ENCODE measurements around the gene MACROD2.

The MACROD2 gene

DNA sequence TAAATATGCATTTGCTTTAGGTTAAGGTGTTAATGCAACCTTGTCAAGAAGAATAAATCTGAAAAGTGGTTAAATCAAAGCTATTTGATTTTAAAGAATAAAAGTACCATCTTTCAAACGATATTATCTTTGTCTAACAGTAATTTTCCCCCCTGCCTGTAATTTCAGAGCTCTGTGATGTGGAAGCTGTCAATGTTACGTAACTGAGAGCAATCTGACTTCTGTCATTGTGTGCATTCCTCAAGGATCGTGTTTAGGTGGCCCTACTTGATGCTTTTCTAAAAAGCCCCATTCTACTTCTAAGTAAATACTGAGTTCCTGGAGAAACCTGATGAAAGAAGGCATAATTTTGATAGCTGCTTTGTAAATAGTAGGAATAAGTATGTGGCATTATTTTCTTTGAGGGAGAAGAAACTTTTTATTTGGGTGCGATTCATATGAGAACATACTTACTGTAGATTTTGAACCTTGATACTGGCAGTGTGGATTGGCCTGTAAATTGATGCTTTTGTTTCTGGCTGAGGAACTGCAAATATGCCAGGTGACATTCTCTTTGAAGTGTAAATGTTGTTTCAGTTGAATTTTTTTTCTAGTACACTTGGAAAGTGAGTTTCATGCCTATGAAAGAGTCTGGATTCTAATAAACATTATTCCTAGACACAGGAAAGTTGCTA, 871.7 kb downstream of the MACROD2 start:
- DNase-seq (ENCODE audit: low read depth), result no peak

GRCh38 chr20:14877301-14878028, 882.1 kb downstream of the MACROD2 start:
- DNase-seq (ENCODE audit: low read depth), result no peak

- DNase-seq (ENCODE audit: low read depth), result no peak
Observed at GRCh38 chr20:14878676-14879019, 883.3 kb downstream of the MACROD2 start.

- DNase-seq (ENCODE audit: low read depth), result no peak
Observed at GRCh38 chr20:14879020-14879697, 883.8 kb downstream of the MACROD2 start.

GRCh38 chr20:14879839-14880238, 884.5 kb downstream of the MACROD2 start:
- no peak for DNase-seq (ENCODE audit: low read depth)

GRCh38 chr20:14881518-14881917, 886.2 kb downstream of the MACROD2 start:
- DNase-seq (ENCODE audit: low read depth), result no peak

- DNase-seq (ENCODE audit: low read depth), result no peak
Observed at GRCh38 chr20:14882157-14882556, 886.8 kb downstream of the MACROD2 start.

DNA sequence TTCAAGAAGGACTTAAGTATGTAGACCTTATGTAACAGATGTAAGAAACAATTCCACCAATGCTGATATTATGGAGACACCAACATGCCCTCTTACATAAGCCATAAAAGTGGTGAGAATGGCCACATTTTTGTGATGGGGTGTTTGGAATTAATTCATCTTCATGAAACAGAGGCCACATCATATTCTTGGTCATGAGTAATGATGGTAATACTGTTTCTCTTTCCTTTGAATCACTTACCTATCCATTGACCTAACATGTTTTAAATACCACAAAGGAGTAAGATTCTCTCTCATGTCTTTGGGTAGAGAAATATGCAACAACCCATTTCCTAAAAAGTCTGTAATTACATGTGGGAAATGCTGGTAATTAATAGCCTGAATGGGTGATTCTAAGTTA, 887.5 kb downstream of the MACROD2 start:
- DNase-seq (ENCODE audit: low read depth), result no peak

- no peak for DNase-seq (ENCODE audit: low read depth)
Observed at GRCh38 chr20:14883324-14883723, 888.0 kb downstream of the MACROD2 start.

GRCh38 chr20:14885661-14886060, 890.3 kb downstream of the MACROD2 start:
- DNase-seq (ENCODE audit: low read depth), result no peak

DNA sequence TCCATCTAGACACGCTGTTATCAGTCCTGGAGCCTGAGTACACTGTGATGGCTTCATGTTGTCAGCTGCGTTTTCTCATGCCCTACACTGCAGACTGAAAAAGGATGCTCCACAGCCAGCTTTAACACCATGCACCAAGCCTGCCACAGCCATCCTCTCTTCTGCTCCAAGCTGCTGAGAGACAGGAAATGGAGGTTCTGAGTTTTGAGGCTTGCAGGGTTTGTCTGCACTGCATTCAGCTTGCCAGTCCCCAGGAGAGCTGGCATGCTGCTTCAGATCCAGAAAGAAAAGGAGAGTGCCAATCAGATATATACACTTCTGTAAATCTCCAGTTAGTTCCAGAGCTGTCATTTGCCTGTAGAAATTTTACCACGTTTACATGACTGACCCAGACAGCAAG, 892.8 kb downstream of the MACROD2 start:
- no peak for DNase-seq (ENCODE audit: low read depth)

GRCh38 chr20:14889496-14890255, 894.4 kb downstream of the MACROD2 start:
- DNase-seq (ENCODE audit: low read depth), result no peak

DNA sequence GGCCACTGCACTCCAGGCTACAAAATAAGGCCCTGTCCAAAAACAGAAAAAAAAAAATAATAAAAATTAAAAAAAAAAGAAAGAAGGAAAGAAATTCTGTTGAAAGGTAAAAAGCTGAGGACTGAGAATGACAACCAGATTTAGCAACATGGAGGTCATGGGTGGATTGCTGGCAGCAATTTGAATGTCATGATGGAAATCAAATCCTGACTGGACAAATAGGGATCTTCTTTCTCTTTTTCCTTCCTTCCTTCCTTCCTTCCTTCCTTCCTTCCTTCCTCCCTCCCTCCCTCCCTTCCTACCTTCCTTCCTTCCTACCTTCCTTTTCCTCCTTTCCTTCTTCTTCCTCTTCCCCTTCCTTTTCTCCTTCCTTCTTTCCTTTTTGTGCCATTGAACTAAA, 895.4 kb downstream of the MACROD2 start:
- DNase-seq (ENCODE audit: low read depth), result no peak

DNA sequence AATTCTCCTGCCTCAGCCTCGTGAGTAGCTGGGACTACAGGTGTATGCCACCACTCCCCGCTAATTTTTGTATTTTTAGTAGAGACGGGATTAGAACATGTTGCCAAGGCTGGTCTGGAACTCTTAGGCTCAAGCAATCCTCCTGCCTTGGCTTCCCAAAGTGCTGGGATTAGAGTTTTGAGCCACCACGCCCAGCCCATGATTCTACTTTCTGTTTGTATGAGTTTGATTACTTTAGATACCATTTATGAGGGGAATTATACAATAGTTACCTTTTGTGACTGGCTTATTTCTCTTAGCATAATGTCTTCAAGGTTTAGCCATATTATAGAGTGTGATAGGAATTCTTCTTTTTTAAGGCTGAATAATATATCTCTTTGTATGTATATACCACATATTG, 897.5 kb downstream of the MACROD2 start:
- no peak for DNase-seq (ENCODE audit: low read depth)

GRCh38 chr20:14896569-14896968, 901.3 kb downstream of the MACROD2 start:
- DNase-seq (ENCODE audit: low read depth), result no peak

DNA sequence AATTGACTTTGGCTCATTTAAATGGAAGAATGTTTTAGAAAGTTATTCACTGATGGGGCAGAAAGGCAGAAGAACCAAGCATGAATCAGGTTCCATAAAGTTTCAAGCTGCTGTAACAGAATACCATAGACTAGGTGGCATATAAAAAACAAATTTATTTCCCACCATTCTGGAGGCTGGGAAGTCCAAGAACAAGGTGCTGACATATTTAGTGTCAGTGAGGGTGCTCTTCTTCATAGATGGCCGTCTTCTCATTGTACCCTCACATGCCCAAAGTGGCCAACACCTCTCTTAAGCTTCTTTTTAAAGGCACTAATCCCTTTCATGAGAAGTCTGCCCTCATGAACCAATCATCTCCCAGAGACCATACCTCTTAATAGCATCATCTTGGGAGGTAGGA, 902.3 kb downstream of the MACROD2 start:
- no peak for DNase-seq (ENCODE audit: low read depth)

DNA sequence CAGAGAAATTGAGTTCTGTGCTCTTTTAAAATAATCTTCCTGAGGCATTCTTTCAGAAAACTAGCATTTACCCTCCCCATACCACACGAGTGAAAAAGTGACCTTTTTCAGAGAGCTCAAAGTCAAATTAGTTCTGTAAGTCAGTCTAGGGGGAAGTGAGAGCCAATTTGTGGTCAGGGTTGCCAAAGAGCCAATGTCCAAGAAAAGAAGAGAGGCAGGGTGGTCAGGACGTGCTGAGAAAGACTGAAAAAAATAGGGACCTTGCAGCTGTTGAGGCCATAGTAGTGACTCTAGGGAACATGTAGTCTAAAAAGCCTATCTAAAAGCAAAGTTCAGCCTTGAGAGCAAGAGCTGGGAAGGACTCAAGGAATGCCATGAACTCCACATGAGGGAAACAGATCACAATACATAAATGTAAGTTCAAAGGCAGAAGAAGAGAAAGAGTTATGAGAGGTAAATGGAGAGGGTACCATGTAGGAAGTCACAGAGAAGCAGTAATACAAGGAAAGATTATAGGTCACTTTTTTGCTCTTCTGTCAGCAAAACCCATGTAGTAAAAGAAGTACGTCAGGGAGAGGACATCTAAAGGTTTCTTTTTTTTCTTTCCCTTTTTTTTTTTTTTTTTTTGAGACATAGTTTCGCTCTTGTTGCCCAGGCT, 907.2 kb downstream of the MACROD2 start:
- DNase-seq (ENCODE audit: low read depth), result no peak

DNA sequence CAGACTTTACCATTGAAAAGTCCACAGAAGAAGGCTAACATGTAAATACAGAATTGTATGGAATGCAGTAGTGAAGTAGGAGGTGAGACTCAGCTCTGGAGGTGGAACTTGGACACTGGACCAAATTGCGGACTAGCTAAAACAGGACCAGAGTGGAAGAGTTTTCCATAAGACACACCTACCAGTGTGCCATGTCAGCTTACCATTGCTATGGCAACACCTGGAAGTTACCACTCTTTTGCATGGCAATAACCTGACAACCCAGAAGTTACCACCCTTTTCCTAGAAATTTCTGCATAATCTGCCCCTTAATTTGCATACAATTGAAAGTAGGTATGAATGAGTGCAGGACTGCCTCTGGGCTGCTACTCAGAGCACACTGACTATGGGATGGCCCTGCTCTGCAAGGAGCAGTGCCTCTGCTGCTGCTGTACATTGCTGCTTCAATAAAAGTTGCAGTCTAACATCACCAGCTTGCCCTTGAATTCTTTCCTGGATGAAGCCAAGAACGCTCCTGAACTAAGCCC, 911.7 kb downstream of the MACROD2 start:
- DNase-seq (ENCODE audit: low read depth), result no peak

GRCh38 chr20:14910126-14910525, 914.8 kb downstream of the MACROD2 start:
- DNase-seq (ENCODE audit: low read depth), result no peak

- no peak for DNase-seq (ENCODE audit: low read depth)
Observed at GRCh38 chr20:14913896-14914620, 918.7 kb downstream of the MACROD2 start.

DNA sequence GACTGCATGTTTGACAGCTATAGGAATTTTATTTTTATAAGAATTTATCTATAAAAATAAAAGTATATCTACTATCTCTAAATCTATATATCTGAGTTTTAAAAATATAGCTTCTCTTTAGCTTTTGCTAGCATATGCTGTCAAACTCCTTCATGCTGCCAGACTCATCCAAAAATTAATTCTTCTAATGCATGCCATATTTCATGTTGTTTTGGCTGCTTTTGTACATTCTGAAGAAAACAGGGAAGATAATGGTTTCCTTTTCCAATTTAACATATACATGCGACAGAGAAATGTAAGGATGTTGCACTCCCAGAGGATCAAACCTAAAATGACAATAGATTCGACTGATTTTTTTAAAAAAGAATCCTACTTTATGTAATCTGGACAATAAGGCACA, 919.3 kb downstream of the MACROD2 start:
- no peak for DNase-seq (ENCODE audit: low read depth)
